Medulla oblongata (tissue), 1 donor: ENCODE data around the gene TCF19.
"Not testable (repeated sequence)": the region's sequence is repeated elsewhere in the genome, so short reads cannot be mapped to it uniquely, and the experiment has no call there.

Experiments used
- DNase-seq: peaks from one replicate; pipeline ENCODE4 v3.0.0-alpha.2; 2015; ENCODE audit errors: extremely low spot score

Gene TCF19

GRCh38 chr6:31183287-31183686 is 24.9 kb downstream of the TCF19 start:
- DNase-seq, result not testable (repeated sequence)

- DNase-seq, result not testable (repeated sequence)
These were observed 25.5 kb downstream of the TCF19 start for GRCh38 chr6:31183859-31184258.

DNA sequence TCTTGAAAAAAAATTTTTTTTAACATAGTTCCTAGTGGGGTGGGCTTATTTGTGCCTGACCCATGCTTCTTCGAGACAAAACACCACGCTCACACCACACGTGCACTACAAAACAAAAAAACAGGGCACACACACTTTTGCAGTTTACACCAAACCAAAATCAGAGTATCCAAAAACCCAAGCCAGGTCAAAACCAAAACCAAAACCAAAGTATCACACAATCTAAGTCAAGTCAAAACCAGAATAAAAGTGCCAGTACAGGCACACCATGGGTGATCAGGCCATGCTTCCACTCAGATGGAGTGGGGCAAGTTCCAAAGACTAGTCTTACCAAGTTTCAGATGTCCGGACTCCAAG is 27.3 kb downstream of the TCF19 start:
- not testable (repeated sequence) for DNase-seq

- no peak for DNase-seq
These were observed 27.8 kb downstream of the TCF19 start for GRCh38 chr6:31186052-31186734.

DNA sequence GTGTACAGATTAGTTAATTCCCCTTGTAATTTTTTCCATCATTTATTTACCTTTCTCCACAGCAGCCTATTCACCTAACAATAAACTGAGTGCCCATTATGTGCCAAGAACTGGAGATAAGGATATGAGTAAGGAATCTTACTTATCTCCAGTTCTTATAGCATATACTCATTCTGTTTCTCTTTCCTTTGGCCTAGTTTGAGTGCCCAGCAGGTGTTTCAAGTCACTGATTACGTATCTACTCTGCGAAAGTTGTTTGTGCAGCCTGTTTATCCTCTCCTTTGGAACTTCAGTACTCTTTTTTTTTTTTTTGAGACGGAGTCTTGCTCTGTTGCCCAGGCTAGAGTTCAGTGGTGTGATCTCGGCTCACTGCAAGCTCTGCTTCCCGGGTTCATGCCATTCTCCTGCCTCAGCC is 29.4 kb downstream of the TCF19 start:
- no peak for DNase-seq

DNA sequence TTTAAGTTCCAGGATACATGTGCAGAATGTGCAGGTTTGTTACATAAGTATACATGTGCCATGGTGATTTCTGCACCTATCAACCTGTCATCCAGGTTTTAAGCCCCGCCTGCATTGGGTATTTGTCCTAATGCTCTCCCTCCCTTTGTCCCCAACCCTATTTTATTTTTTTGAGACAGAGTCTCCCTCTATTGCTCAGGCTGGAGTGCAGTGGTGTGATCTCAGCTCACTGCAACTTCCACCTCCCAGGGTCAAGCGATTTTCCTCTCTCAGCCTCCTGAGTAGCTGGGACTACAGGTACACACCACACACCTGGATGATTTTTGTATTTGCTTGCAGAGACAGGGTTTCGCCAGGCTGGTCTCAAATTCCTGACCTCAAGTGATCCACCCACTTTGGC is 30.8 kb downstream of the TCF19 start:
- not testable (repeated sequence) for DNase-seq

GRCh38 chr6:31190488-31190887 is 32.1 kb downstream of the TCF19 start:
- no peak for DNase-seq

GRCh38 chr6:31192431-31193105 is 34.2 kb downstream of the TCF19 start:
- DNase-seq, result peak; percentile 82

DNA sequence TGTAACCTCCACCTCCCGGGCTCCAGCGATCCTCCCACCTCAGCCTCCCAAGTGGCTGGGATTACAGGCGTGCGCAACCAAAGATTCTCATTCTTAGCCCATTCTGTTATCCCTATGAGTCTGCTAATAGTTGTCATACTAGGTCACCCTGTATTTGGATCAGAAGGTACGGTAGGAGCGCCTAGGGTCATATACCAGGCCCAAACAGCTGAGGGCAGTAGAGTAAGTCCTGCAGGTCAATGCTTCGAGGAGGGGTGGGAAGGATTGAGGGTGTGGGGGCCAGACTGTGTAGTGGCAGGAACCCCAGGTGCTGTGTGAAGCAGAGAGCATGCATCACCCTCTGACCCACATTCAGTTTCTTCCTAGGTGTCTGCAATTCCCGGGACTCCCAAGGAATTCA is 34.8 kb downstream of the TCF19 start:
- no peak for DNase-seq

DNA sequence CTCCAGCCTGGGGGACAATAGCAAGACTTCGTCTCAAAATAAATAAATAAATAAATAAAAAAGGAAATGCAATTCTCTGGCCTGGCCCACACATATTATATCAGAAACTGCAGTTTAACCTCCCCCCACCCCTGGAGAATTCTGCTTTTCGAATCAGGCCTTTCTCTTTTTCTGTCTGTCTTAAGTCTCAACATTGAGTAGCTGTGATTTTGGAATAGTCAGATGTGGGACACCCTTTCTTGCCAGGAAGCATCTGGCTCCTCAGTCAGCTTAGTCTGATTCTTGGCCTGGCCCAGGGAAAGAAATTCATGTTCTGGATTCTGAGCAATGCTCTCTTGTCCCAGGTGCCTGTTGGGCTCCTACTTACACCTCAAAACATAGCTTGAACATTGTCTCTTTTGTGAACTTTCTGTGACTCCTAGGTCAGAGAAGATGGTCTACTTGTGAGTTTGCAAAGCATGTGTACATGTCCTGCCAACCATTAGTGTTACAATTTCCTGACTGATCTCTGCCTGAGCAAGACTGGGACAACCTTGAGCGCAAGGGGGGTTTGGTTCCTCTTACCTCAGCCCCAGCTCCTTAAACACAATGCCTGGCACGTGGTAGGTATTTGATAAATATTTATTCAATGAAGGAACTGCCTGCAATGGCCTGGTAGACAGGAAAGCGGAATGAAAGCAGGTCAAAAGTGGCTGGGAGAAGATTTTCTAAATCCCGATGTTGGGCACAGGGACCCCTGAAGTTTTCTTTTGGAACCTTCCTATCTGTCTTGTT is 35.9 kb downstream of the TCF19 start:
- no peak for DNase-seq

- DNase-seq, result not testable (repeated sequence)
These were observed 37.1 kb downstream of the TCF19 start for GRCh38 chr6:31195308-31195979.

GRCh38 chr6:31196251-31197022 is 38.0 kb downstream of the TCF19 start:
- not testable (repeated sequence) for DNase-seq

DNA sequence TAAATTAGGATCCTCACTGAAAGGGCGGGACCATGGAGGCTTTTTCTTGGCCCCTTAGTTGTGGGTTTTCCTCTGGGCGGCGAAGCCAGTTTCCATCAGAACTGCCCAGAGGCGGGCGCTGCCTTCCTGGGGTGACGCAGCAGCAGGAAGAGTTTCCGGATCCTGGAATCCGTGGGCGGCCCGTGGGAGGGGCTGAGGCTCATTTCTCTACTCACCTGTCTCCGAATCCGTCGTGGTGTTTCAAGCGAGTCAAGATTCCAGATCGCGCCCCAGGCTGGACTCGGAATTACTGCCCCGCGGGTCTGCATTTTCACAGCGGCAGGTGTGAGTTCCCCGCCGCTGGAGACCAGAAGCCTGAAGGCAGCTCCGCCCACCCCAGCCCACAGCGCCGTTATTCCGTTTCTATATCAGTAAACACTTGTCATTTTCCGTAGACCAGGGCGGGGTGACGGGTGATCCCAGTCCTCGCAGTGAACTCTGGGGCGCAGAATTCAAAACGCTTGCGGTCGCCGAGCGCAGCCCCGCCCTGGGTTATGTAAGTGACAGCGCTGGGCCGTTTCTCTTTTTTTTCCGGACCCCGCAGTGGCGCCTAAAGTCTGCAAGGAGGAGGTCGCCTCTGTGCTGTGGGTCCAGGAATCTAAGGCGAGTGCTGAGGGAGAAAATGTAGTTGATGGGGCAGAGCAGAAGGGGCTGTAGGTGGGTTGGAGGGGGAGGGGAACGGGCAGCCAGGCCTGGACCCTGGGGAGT is 39.3 kb downstream of the TCF19 start:
- peak; percentile 83 for DNase-seq

GRCh38 chr6:31199105-31199452 is 40.7 kb downstream of the TCF19 start:
- not testable (repeated sequence) for DNase-seq

- no peak for DNase-seq
These were observed 44.1 kb downstream of the TCF19 start for GRCh38 chr6:31202259-31203166.

DNA sequence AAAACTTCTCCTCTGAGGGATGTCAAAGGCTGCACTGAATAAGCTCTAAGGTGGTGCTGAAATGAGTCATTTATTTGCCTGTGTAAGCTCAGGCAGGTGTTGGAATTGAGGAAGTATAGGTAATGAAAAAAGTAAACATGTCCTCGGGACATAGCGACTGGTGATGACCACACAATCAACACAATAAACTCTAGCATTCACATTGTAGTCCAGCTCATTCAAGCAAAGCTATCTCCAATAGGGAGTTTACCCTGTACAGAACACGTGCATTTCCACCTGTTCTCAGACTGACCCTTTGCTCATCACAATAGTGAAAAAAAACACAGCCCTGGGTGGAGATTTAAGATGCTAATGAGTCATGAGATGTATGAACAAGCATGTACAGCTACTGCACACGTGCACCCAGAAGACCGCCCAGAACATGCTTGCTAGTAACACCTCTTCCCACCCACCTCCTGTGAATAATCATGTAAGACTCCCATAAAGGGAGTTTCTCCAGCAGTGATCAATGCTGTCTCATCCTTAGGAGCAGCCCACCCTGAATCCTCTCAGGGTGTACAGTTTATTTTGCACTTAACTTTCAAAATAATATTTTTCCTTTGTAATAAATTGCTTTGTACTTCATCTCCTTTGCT is 45.1 kb downstream of the TCF19 start:
- DNase-seq, result no peak

DNA sequence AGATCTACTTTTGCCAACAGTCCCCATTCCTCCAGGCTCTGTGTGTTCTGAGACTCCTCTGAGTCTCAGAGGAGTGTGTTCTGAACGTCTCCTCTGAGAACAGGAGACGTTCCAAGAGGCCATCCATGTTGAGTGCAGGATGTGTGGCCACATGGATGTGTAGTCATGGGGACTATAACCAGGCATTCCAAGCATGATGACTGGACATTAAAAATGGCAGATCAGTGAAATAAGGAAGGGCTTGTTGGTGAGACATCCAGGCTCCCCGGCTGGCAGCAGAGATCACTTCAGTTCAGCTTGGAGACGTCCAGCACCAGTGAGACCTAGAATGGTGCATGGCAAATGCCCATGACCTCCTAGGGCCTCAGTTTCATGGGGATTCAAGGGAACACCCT is 46.4 kb downstream of the TCF19 start:
- no peak for DNase-seq

GRCh38 chr6:31205638-31206037 is 47.2 kb downstream of the TCF19 start:
- no peak for DNase-seq

GRCh38 chr6:31208506-31208905 is 50.1 kb downstream of the TCF19 start:
- DNase-seq, result no peak
